MM.1S (cell line): ENCODE data around the gene MORN5.

ENCODE experiments used
- EZH2 ChIP-seq: fragments of 300-600 bp; sonication (generic); optimal IDR thresholded peaks from 2 replicates; pipeline ENCODE3; 2017; ENCODE audit warnings: low read depth, mild to moderate bottlenecking, antibody characterized with exemption, low read length, mixed read lengths
- EZH2phosphoT487 ChIP-seq: fragments of 300-600 bp; sonication (generic); IDR thresholded peaks from 2 replicates; pipeline ENCODE4 v1.6.1; 2018; ENCODE audit warnings: antibody characterized with exemption, low read length
- TF ChIP-seq, protein P1 (sequence below): fragments of 300-600 bp; sonication (generic); IDR thresholded peaks from 2 replicates; pipeline ENCODE4 v1.5.1; 2016; ENCODE audit warnings: antibody characterized with exemption, low read length, mixed read lengths

DNA sequence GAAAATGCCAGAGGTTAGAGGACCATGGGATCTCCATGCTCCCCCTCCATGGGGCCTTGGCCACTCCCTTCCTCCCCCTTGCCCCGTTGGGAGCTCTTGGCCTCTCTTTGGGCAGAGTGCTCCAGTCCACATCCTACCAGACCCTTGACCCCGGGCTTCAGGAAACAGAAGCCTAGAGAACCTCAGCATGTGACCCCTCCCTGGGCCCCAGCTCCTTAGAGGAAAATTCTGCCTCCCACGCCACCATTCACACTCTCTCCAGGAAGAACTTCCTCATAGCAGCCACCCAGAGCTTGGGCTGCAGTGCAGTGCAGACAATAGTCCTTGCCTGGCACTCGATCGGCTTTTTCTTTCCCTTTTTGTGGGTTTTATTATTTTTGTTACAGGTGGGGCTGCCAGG is 63.1 kb downstream of the MORN5 start:
- TF ChIP-seq, protein P1, sequence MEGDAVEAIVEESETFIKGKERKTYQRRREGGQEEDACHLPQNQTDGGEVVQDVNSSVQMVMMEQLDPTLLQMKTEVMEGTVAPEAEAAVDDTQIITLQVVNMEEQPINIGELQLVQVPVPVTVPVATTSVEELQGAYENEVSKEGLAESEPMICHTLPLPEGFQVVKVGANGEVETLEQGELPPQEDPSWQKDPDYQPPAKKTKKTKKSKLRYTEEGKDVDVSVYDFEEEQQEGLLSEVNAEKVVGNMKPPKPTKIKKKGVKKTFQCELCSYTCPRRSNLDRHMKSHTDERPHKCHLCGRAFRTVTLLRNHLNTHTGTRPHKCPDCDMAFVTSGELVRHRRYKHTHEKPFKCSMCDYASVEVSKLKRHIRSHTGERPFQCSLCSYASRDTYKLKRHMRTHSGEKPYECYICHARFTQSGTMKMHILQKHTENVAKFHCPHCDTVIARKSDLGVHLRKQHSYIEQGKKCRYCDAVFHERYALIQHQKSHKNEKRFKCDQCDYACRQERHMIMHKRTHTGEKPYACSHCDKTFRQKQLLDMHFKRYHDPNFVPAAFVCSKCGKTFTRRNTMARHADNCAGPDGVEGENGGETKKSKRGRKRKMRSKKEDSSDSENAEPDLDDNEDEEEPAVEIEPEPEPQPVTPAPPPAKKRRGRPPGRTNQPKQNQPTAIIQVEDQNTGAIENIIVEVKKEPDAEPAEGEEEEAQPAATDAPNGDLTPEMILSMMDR, result no peak
- TF ChIP-seq EZH2 (no peak), EZH2phosphoT487 (no peak)
